Upper lobe of right lung (tissue), 1 donor: ENCODE results near the gene PSMB3. TPM values are rescaled to one million over a fixed set of nuclear protein-coding genes. Genes with fewer than 3 reads are reported as not detected.
A peak's percentile ranks its signal among the peaks of the same experiment; 100 is the strongest.

ENCODE experiments used
- ATAC-seq: fragments of 200-7000 bp; cut with Tn5 transposase; one replicate; pipeline ENCODE4 v1.9.1; 2020; ENCODE audit warnings: mild to moderate bottlenecking, moderate library complexity
- DNase-seq: peaks from one replicate; pipeline ENCODE4 v3.0.0-alpha.2; 2020
- H3K27ac ChIP-seq: fragments of 200-600 bp; one replicate; pipeline ENCODE4 v1.8.0; 2022
- H3K27me3 ChIP-seq: fragments of 200-600 bp; one replicate; pipeline ENCODE4 v1.8.0; 2022; ENCODE audit warnings: mild to moderate bottlenecking
- H3K36me3 ChIP-seq: fragments of 200-600 bp; one replicate; pipeline ENCODE4 v1.8.0; 2022
- H3K4me1 ChIP-seq: fragments of 200-600 bp; one replicate; pipeline ENCODE4 v1.8.0; 2022
- H3K4me3 ChIP-seq: fragments of 200-600 bp; one replicate; pipeline ENCODE4 v1.8.0; 2022; ENCODE audit warnings: mild to moderate bottlenecking
- H3K9me3 ChIP-seq: fragments of 200-600 bp; one replicate; pipeline ENCODE4 v1.8.0; 2022
- intact Hi-C: fragments of 100-400 bp; cut with DNase I; formaldehyde crosslinking; loops from one replicate; pipeline ENCODE4 v1.11.0; 2022
- total RNA-seq: library from RNA; stranded (reverse); fragmentation: NEBNext Ultra II Directional; extraction: Animal tissue kit (Norgen Biotek cat#: 25700); gene quantifications from one replicate; pipeline ENCODE4 v1.2.1, GENCODE V29; 2021
- TF ChIP-seq, protein P1 (sequence below): fragments of 200-600 bp; IDR thresholded peaks from one replicate; pipeline ENCODE4 v1.8.0; 2022; ENCODE audit warnings: antibody characterized with exemption
- donor health status: DM: no; HTN: yes; CAD: no; lungs with severe emphysema.

PSMB3 gene
- total RNA-seq, 1 donor from 2014 or later = 127 TPM

- intact Hi-C loops = no loop called here
- ATAC-seq = peak; percentile 34
These were observed 683 bp upstream of the PSMB3 start for GRCh38 chr17:38751808-38752307.

DNA sequence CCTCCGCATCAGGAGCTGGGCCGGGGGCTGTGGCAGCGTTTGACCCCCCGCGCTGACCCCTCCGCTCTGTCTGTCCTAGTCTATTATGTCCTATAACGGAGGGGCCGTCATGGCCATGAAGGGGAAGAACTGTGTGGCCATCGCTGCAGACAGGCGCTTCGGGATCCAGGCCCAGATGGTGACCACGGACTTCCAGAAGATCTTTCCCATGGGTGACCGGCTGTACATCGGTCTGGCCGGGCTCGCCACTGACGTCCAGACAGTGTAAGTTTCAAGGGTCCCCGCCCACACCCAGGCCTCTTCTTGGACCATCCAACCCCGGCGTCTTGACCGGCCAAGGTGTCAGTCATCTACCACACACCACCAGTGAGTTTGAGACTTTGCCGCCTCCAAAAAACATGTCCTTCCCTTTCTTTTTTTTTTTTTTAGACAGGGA is 548 bp downstream of the PSMB3 start:
- H3K9me3 ChIP-seq = no peaks in the 10 kb centered on the region
- H3K4me3 ChIP-seq = peak overlapping the region; percentile 96
- H3K4me1 ChIP-seq = peaks cover 39% of the 10 kb centered on the region
- H3K27ac ChIP-seq = peak overlapping the region; percentile 93
- intact Hi-C loops = no loop called here
- no peak for ATAC-seq
- no peaks in the 10 kb centered on the region for H3K27me3 ChIP-seq
- DNase-seq = no peak
- TF ChIP-seq, protein P1, sequence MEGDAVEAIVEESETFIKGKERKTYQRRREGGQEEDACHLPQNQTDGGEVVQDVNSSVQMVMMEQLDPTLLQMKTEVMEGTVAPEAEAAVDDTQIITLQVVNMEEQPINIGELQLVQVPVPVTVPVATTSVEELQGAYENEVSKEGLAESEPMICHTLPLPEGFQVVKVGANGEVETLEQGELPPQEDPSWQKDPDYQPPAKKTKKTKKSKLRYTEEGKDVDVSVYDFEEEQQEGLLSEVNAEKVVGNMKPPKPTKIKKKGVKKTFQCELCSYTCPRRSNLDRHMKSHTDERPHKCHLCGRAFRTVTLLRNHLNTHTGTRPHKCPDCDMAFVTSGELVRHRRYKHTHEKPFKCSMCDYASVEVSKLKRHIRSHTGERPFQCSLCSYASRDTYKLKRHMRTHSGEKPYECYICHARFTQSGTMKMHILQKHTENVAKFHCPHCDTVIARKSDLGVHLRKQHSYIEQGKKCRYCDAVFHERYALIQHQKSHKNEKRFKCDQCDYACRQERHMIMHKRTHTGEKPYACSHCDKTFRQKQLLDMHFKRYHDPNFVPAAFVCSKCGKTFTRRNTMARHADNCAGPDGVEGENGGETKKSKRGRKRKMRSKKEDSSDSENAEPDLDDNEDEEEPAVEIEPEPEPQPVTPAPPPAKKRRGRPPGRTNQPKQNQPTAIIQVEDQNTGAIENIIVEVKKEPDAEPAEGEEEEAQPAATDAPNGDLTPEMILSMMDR = no peak
- H3K36me3 ChIP-seq = peaks cover 38% of the 10 kb centered on the region

More at GRCh38 chr17:38751808-38752307, 683 bp upstream of the PSMB3 start:
- H3K27ac ChIP-seq = peak overlapping the region; percentile 93
- H3K36me3 ChIP-seq = peaks cover 26% of the 10 kb centered on the region
- H3K4me1 ChIP-seq = peaks cover 43% of the 10 kb centered on the region
- no peaks in the 10 kb centered on the region for H3K27me3 ChIP-seq
- peak; percentile 89 for DNase-seq
- TF ChIP-seq, protein P1 = no peak
- H3K4me3 ChIP-seq = peak overlapping the region; percentile 96
- H3K9me3 ChIP-seq = no peaks in the 10 kb centered on the region

DNA sequence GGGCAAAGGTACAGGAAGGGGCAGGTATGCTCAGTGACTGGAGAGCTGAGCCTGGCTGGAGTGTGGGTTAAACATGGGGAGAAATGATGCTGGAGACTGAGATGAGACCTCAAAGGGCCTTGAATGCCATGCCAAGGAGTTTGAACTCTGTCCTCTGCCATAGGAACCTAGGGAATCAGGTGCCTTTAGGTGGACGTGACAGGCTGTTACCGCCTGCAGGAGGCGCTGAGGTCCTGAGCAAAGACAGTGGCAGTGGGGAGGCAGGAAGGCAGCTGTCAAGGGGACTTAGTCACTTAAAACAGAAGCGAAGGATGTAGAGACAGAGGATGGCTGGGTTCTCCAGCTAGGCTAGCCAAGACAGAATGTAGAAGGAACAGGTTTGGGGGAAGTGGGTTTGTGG is 9.1 kb downstream of the PSMB3 start:
- Histone ChIP-seq H3K4me1 (no peaks in the 10 kb centered on the region), H3K27ac (no peak overlapping the region), H3K36me3 (peaks cover 96% of the 10 kb centered on the region), H3K9me3 (no peaks in the 10 kb centered on the region), H3K4me3 (no peak overlapping the region), H3K27me3 (no peaks in the 10 kb centered on the region)
- intact Hi-C loops = no loop called here
- TF ChIP-seq, protein P1 = peak; percentile 27
- ATAC-seq = peak; percentile 34
- DNase-seq = no peak

- Histone ChIP-seq H3K27ac (no peak overlapping the region), H3K9me3 (no peaks in the 10 kb centered on the region), H3K4me3 (no peak overlapping the region), H3K36me3 (peaks cover 96% of the 10 kb centered on the region), H3K27me3 (no peaks in the 10 kb centered on the region), H3K4me1 (no peaks in the 10 kb centered on the region)
- no peak for DNase-seq
- ATAC-seq = no peak
- intact Hi-C loops = no loop called here
- TF ChIP-seq, protein P1 = no peak
These were observed 9.7 kb downstream of the PSMB3 start for GRCh38 chr17:38762231-38762630.

DNA sequence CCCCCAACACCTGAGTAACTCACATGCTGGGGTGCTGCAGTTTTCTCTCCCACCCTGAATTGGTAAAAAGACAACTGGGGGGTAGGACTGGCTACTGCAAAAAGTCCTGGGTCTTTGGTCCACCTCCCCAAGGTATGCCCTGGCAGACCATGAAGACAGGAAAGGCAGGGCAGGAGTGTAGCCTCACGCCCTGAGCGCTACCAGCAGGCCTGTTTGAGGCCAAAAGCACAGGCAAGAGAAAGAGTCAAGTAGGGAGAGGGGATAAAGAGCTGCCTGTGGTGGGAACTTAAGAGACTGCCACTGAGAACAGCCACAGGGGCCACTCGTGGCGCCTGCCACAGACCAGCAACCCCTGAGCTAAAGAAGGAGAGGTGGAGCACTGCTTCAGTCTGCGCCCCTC is 13.8 kb downstream of the PSMB3 start:
- intact Hi-C loops = no loop called here
- no peak for ATAC-seq

More for the DNA sequence above, 13.8 kb downstream of the PSMB3 start:
- H3K27me3 ChIP-seq = no peaks in the 10 kb centered on the region
- no peak for DNase-seq
- no peaks in the 10 kb centered on the region for H3K9me3 ChIP-seq
- TF ChIP-seq, protein P1 = no peak
- no peaks in the 10 kb centered on the region for H3K4me1 ChIP-seq
- H3K4me3 ChIP-seq = no peak overlapping the region
- no peak overlapping the region for H3K27ac ChIP-seq
- H3K36me3 ChIP-seq = peaks cover 95% of the 10 kb centered on the region
